BJ (cell line): ENCODE results near the gene TRIP12. TPM values are rescaled to one million over a fixed set of nuclear protein-coding genes. Genes with fewer than 3 reads are reported as not detected.
"Not testable (repeated sequence)": the region's sequence is repeated elsewhere in the genome, so short reads cannot be mapped to it uniquely, and the experiment has no call there.

ENCODE experiments used
- CTCF ChIA-PET: fragments of 350-600 bp; formaldehyde crosslinking; extraction: SDS; loops from one replicate; lab custom pipeline; 2021; ENCODE audit warnings: antibody characterized with exemption, inconsistent platforms; lab: Yijun Ruan, JAX
- POLR2A ChIA-PET: fragments of 300-600 bp; sonication (Branson Sonifier 250); formaldehyde crosslinking; extraction: SDS; loops from one replicate; lab custom pipeline; 2021; ENCODE audit warnings: antibody characterized with exemption; lab: Charles Lee
- DNase-seq: peaks from one replicate; pipeline ENCODE4 v3.0.0-alpha.2; 2011; ENCODE audit warnings: low read depth
- H3K27me3 ChIP-seq: 2 replicates; pipeline ENCODE4 v1.6.0; 2011; ENCODE audit warnings: low read length; ENCODE audit not compliant: control insufficient read depth, insufficient read depth
- H3K36me3 ChIP-seq: 2 replicates; pipeline ENCODE4 v1.5.1; 2011; ENCODE audit warnings: low read length; ENCODE audit not compliant: control insufficient read depth, insufficient read depth
- H3K4me3 ChIP-seq: 2 replicates; pipeline ENCODE4 v1.5.1; 2011; ENCODE audit warnings: low read depth, mild to moderate bottlenecking, control low read depth, low read length
- CTCF ChIP-seq: IDR thresholded peaks from 2 replicates; pipeline ENCODE4 v1.5.1; 2011; ENCODE audit warnings: low read depth, mild to moderate bottlenecking, control low read depth, inconsistent platforms, low read length, moderate library complexity; ENCODE audit not compliant: insufficient read depth
- polyA plus RNA-seq: library from polyadenylated mRNA; depleted of rRNA; stranded (reverse); fragments of >200 nt; gene quantifications from 2 replicates; pipeline ENCODE4 v1.2.3, GENCODE V29; 2011

Gene TRIP12
- polyA plus RNA-seq, 1 experiment, result 92.6 TPM

DNA sequence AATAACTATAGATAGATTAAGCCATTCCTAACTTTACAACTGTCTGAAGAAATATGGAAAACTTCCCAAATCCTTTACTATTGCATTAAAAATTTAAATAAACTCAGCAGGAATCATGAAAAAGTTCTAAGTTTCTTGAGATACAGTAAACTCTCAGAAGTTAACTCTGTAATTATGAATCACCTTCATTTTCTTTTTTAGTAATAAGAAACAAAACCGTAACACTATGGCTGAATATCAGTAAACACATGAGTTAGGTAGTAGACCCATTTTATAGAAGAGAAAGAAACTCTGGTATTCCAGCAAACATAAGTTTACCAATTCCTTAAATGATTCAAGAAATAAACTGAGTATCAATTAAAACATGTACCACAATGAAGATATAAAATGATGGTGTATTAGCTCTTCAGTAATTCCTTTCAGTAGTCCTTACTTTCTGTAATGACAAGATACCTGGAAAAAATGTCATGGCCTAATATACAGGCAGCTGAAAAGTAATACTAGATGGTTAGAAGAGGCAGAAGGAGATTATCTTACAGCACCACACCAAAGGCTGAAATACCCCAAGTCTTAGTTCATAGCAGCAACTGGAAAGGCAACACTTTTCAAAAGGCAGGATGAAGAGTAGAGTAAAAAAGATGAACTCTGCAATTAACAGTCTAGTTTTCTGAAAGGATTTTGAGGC lies 11.5 kb downstream of the TRIP12 start:
- no peak for TF ChIP-seq CTCF
- CTCF ChIA-PET, result interaction anchor here (0.6 to 1.2 kb wide), 3 partner anchors 8 to 157 kb away, joined by 3 read pairs; no protein-coding TSS in a partner anchor
- no peaks in the 10 kb centered on the region for H3K27me3 ChIP-seq
- no peak for DNase-seq
- POLR2A ChIA-PET, result no interaction called here
- no peak overlapping the region for H3K4me3 ChIP-seq
- H3K36me3 ChIP-seq, result no peaks in the 10 kb centered on the region; the same call in 1 of the 2 replicates

DNA sequence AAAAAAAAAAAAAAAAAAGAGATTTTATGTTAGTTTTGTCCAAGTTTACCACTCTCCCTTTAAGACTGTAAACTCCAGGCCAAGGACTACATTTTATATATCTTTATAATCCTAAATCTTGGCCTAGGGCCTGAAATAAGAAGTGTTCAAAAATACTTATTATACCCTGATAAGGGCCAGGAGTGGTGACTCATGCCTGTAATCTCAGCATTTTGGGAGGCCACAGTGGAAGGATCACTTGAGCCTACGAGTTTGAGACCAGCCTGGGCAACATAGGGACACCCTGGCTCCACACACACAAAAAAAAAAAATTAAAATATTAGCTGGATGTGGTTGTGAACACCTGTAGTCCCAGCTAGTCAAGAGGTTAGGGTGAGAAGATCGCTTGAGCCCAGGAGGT lies 12.7 kb downstream of the TRIP12 start:
- ChIA-PET CTCF (interaction anchor here (0.6 to 0.8 kb wide), 3 partner anchors 10 to 548 kb away, joined by 3 read pairs; no protein-coding TSS in a partner anchor), POLR2A (no interaction called here)
- TF ChIP-seq CTCF, result no peak
- Histone ChIP-seq H3K36me3 (no peaks in the 10 kb centered on the region; the same call in 1 of the 2 replicates), H3K4me3 (no peak overlapping the region), H3K27me3 (no peaks in the 10 kb centered on the region)
- no peak for DNase-seq

GRCh38 chr2:229905601-229906000 lies 16.2 kb downstream of the TRIP12 start:
- H3K27me3 ChIP-seq, result no peaks in the 10 kb centered on the region
- ChIA-PET POLR2A (no interaction called here), CTCF (no interaction called here)
- DNase-seq, result no peak
- H3K4me3 ChIP-seq, result no peak overlapping the region
- TF ChIP-seq CTCF, result no peak
- peaks cover 3% of the 10 kb centered on the region for H3K36me3 ChIP-seq

DNA sequence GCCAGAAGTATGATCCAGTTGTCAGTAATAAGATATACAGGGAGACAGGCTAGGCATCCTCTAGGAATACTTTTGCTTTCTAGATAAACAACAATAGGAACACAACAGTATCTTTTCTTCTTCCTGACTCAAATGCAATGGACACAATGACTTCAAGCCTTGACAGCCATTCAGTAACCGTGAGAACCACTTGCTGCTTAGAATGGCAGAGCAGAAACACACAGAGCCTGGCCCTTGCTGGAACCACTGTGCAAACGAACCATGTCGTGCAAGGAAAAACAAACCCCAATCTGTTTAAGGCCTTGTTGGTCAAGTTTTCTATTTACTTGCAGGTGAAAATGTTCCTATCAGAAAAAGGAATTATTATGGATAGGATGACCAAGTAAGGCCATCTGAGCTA lies 18.8 kb downstream of the TRIP12 start:
- POLR2A ChIA-PET, result no interaction called here
- peaks cover 3% of the 10 kb centered on the region for H3K36me3 ChIP-seq
- no peak overlapping the region for H3K4me3 ChIP-seq
- TF ChIP-seq CTCF, result no peak
- no peaks in the 10 kb centered on the region for H3K27me3 ChIP-seq
- CTCF ChIA-PET, result no interaction called here
- DNase-seq, result no peak

DNA sequence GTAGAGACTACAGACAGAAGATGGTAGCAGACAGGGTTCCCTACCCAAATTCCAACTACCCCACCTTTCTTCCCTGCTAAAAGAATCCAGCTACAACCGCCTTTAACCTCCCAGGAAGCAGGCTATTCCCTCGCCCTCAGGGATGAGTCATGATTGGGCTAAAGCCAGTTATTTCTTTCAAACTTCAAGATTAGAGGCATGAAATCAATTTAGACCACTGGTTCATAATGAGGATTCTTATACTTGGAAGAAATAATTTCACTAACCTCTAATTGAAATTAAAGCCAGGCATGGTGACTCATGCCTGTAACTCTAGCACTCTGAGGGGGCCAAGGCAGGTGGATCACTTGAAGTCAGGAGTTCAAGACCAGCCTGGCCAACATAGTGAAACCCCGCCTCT lies 20.0 kb downstream of the TRIP12 start:
- CTCF ChIA-PET, result interaction anchor here (1.1 kb wide), 1 partner anchor 9 kb away, joined by 3 read pairs; no protein-coding TSS in a partner anchor

DNA sequence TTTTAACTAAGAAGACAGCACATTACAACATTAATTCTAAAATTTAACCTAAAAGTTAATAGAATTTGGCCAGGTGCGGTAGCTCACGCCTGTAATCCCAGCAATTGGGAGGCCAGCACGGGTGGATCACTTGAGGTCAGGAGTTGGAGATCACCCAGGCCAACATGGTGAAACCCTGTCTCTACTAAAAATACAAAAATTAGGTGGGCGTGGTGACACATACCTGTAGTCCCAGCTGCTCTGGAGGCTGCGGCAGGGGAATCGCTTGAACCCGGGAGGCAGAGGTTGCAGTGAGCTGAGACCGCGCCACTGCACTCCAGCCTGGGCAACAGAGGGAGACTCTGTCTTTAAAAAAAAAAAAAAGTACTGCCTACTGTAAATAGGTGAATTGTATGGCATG lies 21.3 kb downstream of the TRIP12 start:
- POLR2A ChIA-PET, H3K4me3 ChIP-seq, H3K36me3 ChIP-seq, CTCF ChIA-PET, H3K27me3 ChIP-seq, DNase-seq: not testable (repeated sequence)

More for the DNA sequence above, 20.0 kb downstream of the TRIP12 start:
- no peak for TF ChIP-seq CTCF
- Histone ChIP-seq H3K4me3 (no peak overlapping the region), H3K36me3 (peaks cover 3% of the 10 kb centered on the region), H3K27me3 (no peaks in the 10 kb centered on the region)
- POLR2A ChIA-PET, result no interaction called here
- no peak for DNase-seq
